GM12878 (cell line): ENCODE measurements around the gene DYNLT4. TPM values are rescaled to one million over a fixed set of nuclear protein-coding genes. Genes with fewer than 3 reads are reported as not detected.

Experiments
- ATAC-seq: fragments of 200-7000 bp; cut with Tn5 transposase; 3 replicates; pipeline ENCODE4 v1.9.1; 2020; ENCODE audit warnings: mild to moderate bottlenecking, moderate library complexity
- BruUV-seq: library from RNA; stranded (reverse); fragments of 400-500 nt; replicated peaks from 2 replicates; lab custom pipeline; 2021; lab: Mats Ljungman, UMichigan
- CTCF ChIA-PET: fragments of 300-600 bp; sonication (Branson Sonifier 250); formaldehyde crosslinking; extraction: SDS; loops from one replicate; lab custom pipeline; 2021; ENCODE audit warnings: inconsistent platforms; lab: Yijun Ruan, JAX
- POLR2A ChIA-PET: fragments of 350-600 bp; formaldehyde crosslinking; extraction: SDS; loops from one replicate; lab custom pipeline; 2021; ENCODE audit warnings: inconsistent platforms; lab: Charles Lee
- RAD21 ChIA-PET: fragments of 300-600 bp; sonication (Branson Sonifier 250); formaldehyde crosslinking; loops from one replicate; lab custom pipeline; 2023; ENCODE audit warnings: antibody characterized with exemption; ENCODE audit not compliant: unreplicated experiment; lab: Charles Lee
- SMC1A ChIA-PET: fragments of 300-600 bp; sonication (Branson Sonifier 250); formaldehyde crosslinking; loops from one replicate; lab custom pipeline; 2023; ENCODE audit not compliant: unreplicated experiment, uncharacterized antibody; lab: Charles Lee
- DNase-seq: peaks from one replicate; pipeline ENCODE4 v3.0.0-alpha.2; 2011; ENCODE audit warnings: low read depth, low spot score
- FAIRE-seq: peaks from 3 replicates; lab custom pipeline; 2011; peaks lifted over from hg19 to GRCh38; lab: Jason Lieb, UNC
- H2AFZ ChIP-seq: 2 replicates; pipeline ENCODE4 v1.6.0; 2011; ENCODE audit warnings: low read depth, low read length, control low read depth; ENCODE audit not compliant: control insufficient read depth
- H3K27ac ChIP-seq: 2 replicates; pipeline ENCODE4 v1.5.1; 2011; ENCODE audit warnings: control low read depth; ENCODE audit not compliant: control insufficient read depth, insufficient read depth
- H3K27me3 ChIP-seq, 2 experiments: replicated peaks in 1 of 2; 2 replicates each; pipeline versions ENCODE4 v1.6.0 to v1.6.1; 2011; ENCODE audit warnings: low read length in 1 of 2; ENCODE audit not compliant: control insufficient read depth in 2 of 2, insufficient read depth in 2 of 2
- H3K36me3 ChIP-seq, 2 experiments: 2 replicates each; pipeline ENCODE4 v1.5.1; 2011; ENCODE audit warnings: low read length in 1 of 2; ENCODE audit not compliant: control insufficient read depth in 2 of 2, insufficient read depth in 2 of 2
- H3K4me1 ChIP-seq: 2 replicates; pipeline ENCODE4 v1.6.1; 2011; ENCODE audit warnings: mild to moderate bottlenecking, low read length, moderate library complexity, mixed read lengths; ENCODE audit not compliant: control insufficient read depth, insufficient read depth
- H3K4me2 ChIP-seq: 2 replicates; pipeline ENCODE4 v1.6.0; 2011; ENCODE audit warnings: control low read depth; ENCODE audit not compliant: control insufficient read depth, insufficient read depth
- H3K4me3 ChIP-seq: fragments of 200-600 bp; sonication (generic); 2 replicates; pipeline ENCODE4 v1.5.1; 2016
- H3K79me2 ChIP-seq: 2 replicates; pipeline ENCODE4 v1.6.0; 2011; ENCODE audit warnings: low read length; ENCODE audit not compliant: control insufficient read depth, insufficient read depth
- H3K9ac ChIP-seq: 2 replicates; pipeline ENCODE4 v1.8.0; 2011; ENCODE audit warnings: low read length, control low read depth, mixed read lengths; ENCODE audit not compliant: control insufficient read depth, insufficient read depth
- H3K9me3 ChIP-seq: replicated peaks from 3 replicates; pipeline ENCODE4 v1.5.1; 2011; ENCODE audit warnings: mild to moderate bottlenecking, low read length; ENCODE audit not compliant: control insufficient read depth, insufficient read depth
- H4K20me1 ChIP-seq: 2 replicates; pipeline ENCODE4 v1.6.0; 2011; ENCODE audit not compliant: control insufficient read depth, insufficient read depth
- EGR1 ChIP-seq, 2 experiments: IDR thresholded peaks; 1 replicate in 1 of 2; 2 replicates in 1 of 2; pipeline ENCODE4 v1.6.1; 2011 to 2012; ENCODE audit warnings: low read depth in 2 of 2, low read length in 2 of 2, borderline replicate concordance in 1 of 2, mild to moderate bottlenecking in 1 of 2, moderate library complexity in 1 of 2
- FOXK2 ChIP-seq: fragments of 450-650 bp; IDR thresholded peaks from 2 replicates; pipeline ENCODE4 v1.6.1; 2017; ENCODE audit warnings: mild to moderate bottlenecking, moderate library complexity
- GATAD2B ChIP-seq: fragments of 450-650 bp; conservative IDR thresholded peaks from 2 replicates; pipeline ENCODE4 v1.6.1; 2017; ENCODE audit warnings: low read depth, mild to moderate bottlenecking, moderate library complexity
- HDAC2 ChIP-seq: fragments of 200-600 bp; sonication (generic); IDR thresholded peaks from 2 replicates; pipeline ENCODE4 v1.6.1; 2017
- NR2F1 ChIP-seq: fragments of 450-650 bp; conservative IDR thresholded peaks from 2 replicates; pipeline ENCODE4 v1.6.1; 2017; ENCODE audit warnings: mild to moderate bottlenecking
- POLR2AphosphoS2 ChIP-seq: IDR thresholded peaks from 2 replicates; pipeline ENCODE4 v1.6.1; 2011; ENCODE audit warnings: low read depth, mild to moderate bottlenecking, low read length, improper control_type of control experiment, moderate library complexity
- RCOR1 ChIP-seq: conservative IDR thresholded peaks from 2 replicates; pipeline ENCODE4 v1.6.1; 2012; ENCODE audit warnings: low read depth, low read length, improper control_type of control experiment
- SIN3A ChIP-seq: IDR thresholded peaks from 2 replicates; pipeline ENCODE4 v1.6.1; 2012; ENCODE audit warnings: low read depth, low read length, improper control_type of control experiment
- SMAD1 ChIP-seq: fragments of 450-650 bp; IDR thresholded peaks from 2 replicates; pipeline ENCODE4 v1.6.1; 2018; ENCODE audit warnings: mild to moderate bottlenecking, low read depth; ENCODE audit not compliant: partially characterized antibody
- SMARCA5 ChIP-seq: fragments of 450-650 bp; IDR thresholded peaks from 2 replicates; pipeline ENCODE4 v1.6.1; 2017; ENCODE audit warnings: mild to moderate bottlenecking
- TBL1XR1 ChIP-seq: IDR thresholded peaks from 2 replicates; pipeline ENCODE4 v1.6.1; 2012; ENCODE audit warnings: low read depth, low read length, improper control_type of control experiment
- ZBED1 ChIP-seq: IDR thresholded peaks from 2 replicates; pipeline ENCODE4 v1.6.1; 2016; ENCODE audit warnings: borderline replicate concordance
- WGBS: methylation state at CpG from one replicate; pipeline ENCODE4 v1.1.6; 2016; ENCODE audit warnings: low lambda C conversion rate; ENCODE audit not compliant: insufficient replicate concordance, insufficient coverage; ENCODE audit errors: missing lambda C conversion rate; 5-methylcytosine and 5-hydroxymethylcytosine counted together
- in situ Hi-C: fragments of 300-500 bp; cut with MboI; formaldehyde crosslinking; loops from 9 replicates; pipeline ENCODE4 v1.14.3; 2018; ENCODE audit warnings: mixed read lengths
- intact Hi-C: fragments of 100-400 bp; cut with micrococcal nuclease; formaldehyde crosslinking; loops from one replicate; pipeline ENCODE4 v1.14.2; 2022; ENCODE audit not compliant: unreplicated experiment
- polyA plus RNA-seq, 11 experiments: library from polyadenylated mRNA; depleted of rRNA in 4 of 11; unstranded in 6 of 11; stranded (reverse) in 5 of 11; fragments of >200 nt; fragmentation: Nextera tagmentation in 4 of 11; fragmentation: Illumina TruSeq in 1 of 11; extraction: Ambion mirVana in 4 of 11; extraction: Trizol in 1 of 11; gene quantifications; 1 replicate in 1 of 11; 2 replicates in 10 of 11; pipeline versions ENCODE4 v1.2.1 to v1.2.3, GENCODE V29; 2011 to 2016; ENCODE audit warnings: inconsistent platforms in 2 of 11, missing spikeins in 2 of 11, low read depth in 1 of 11
- total RNA-seq, 4 experiments: library from RNA; depleted of rRNA in 3 of 4; stranded (reverse); fragments of >200 nt in 3 of 4; fragmentation: Illumina TruSeq in 1 of 4; extraction: Trizol in 1 of 4; gene quantifications; 2 replicates each; pipeline versions ENCODE4 v1.2.1 to v1.2.3, GENCODE V29; 2013 to 2021
- TF ChIP-seq, protein P1 (sequence below): fragments of 450-650 bp; IDR thresholded peaks from 2 replicates; pipeline ENCODE4 v1.6.1; 2017; ENCODE audit warnings: low read depth, mild to moderate bottlenecking, moderate library complexity
- TF ChIP-seq, protein P2 (sequence below): fragments of 450-650 bp; conservative IDR thresholded peaks from 2 replicates; pipeline ENCODE4 v1.6.1; 2017; ENCODE audit warnings: mild to moderate bottlenecking, moderate library complexity
- TF ChIP-seq, protein P3 (sequence below): fragments of 450-650 bp; IDR thresholded peaks from 2 replicates; pipeline ENCODE4 v1.6.1; 2016; ENCODE audit warnings: mild to moderate bottlenecking, moderate library complexity, borderline replicate concordance

Gene DYNLT4
- total and polyA plus RNA-seq, 10 of the 15 experiments (the other 5 are each of a cell fraction or from before 2014, with no cell fraction given): 0.23 to 0.28 TPM; not detected in 8

DNA sequence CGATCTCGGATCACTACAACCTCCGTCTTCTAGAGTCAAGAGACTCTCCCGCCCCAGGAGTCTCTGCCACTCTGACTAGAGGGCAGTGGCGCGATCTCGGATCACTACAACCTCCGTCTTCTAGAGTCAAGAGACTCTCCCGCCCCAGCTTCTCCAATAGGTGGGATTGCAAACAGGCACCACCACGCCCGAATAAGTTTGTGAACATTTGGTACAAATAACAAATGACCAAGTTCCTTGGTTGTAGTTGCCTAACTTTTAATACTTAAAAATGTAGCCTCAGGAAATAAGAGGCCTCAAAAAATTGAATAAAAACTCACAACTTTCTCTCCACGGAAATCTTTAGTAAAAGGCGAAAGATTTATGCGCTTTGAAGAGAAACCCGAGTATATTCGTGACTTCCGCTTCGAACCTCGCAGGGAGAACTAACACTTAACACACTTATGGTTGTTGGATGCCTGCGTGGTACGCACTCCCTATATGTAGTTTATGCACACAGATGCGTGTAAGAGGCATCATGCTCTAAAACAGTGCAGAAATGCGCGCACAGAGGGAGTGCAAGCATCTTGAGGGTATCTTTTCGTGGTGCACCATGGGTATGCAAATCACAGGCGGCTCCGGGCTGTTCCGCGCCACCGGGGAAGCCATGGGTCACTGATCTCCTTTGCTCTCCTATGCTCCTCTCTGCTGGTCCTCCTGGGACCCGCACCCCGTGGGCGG lies 12.6 kb upstream of the DYNLT4 start:
- no peaks in the 10 kb centered on the region for H4K20me1 ChIP-seq
- H3K4me1 ChIP-seq: peaks cover 6% of the 10 kb centered on the region
- no peaks in the 10 kb centered on the region for H3K9me3 ChIP-seq
- in situ Hi-C loops: no loop called here
- ChIA-PET SMC1A (interaction anchor here (0.7 to 5.9 kb wide), 11 partner anchors 11 to 485 kb away, joined by 3 to 52 read pairs (median 4); partner anchors contain the start of genes BTBD19, DYNLT4 and PLK3), CTCF (interaction anchor here (0.5 to 4.7 kb wide), 16 partner anchors 11 to 192 kb away, joined by 3 to 45 read pairs (median 4); partner anchors contain the start of genes BTBD19, DYNLT4, HECTD3 and PLK3), POLR2A (interaction anchor here (0.6 to 5.9 kb wide), 17 partner anchors 11 to 485 kb away, joined by 3 to 56 read pairs (median 4); partner anchors contain the start of genes BEST4, BTBD19, DYNLT4 and PLK3), RAD21 (interaction anchor here (0.5 to 3.5 kb wide), 11 partner anchors 11 to 484 kb away, joined by 3 to 41 read pairs (median 4); partner anchors contain the start of genes BTBD19, PLK3 and UROD)
- peak; percentile 100 for FAIRE-seq
- WGBS: under 1% methylated on average over 33 of the region's 33 CpGs
- peak overlapping the region; percentile 36; the same call in 1 of the 2 replicates for H3K4me3 ChIP-seq
- peak overlapping the region; percentile 96 for H3K4me2 ChIP-seq
- TSS peak; percentile 100 for BruUV-seq
- peak overlapping the region; percentile 100 for H2AFZ ChIP-seq
- H3K27ac ChIP-seq: peak overlapping the region; percentile 100
- DNase-seq: peak; percentile 90
- no peaks in the 10 kb centered on the region for H3K79me2 ChIP-seq
- peak; percentile 96 for ATAC-seq
- H3K9ac ChIP-seq: peak overlapping the region; percentile 97
- H3K27me3 ChIP-seq: no peaks in the 10 kb centered on the region
- intact Hi-C loops: loop anchor here (1.0 to 5.0 kb wide), 3 partner anchors 42 to 98 kb away; partner anchors contain the start of gene RPS8
- no peaks in the 10 kb centered on the region for H3K36me3 ChIP-seq
- TF ChIP-seq, protein P1, sequence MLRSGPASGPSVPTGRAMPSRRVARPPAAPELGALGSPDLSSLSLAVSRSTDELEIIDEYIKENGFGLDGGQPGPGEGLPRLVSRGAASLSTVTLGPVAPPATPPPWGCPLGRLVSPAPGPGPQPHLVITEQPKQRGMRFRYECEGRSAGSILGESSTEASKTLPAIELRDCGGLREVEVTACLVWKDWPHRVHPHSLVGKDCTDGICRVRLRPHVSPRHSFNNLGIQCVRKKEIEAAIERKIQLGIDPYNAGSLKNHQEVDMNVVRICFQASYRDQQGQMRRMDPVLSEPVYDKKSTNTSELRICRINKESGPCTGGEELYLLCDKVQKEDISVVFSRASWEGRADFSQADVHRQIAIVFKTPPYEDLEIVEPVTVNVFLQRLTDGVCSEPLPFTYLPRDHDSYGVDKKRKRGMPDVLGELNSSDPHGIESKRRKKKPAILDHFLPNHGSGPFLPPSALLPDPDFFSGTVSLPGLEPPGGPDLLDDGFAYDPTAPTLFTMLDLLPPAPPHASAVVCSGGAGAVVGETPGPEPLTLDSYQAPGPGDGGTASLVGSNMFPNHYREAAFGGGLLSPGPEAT: peak; percentile 25; the same call in 1 of the 2 replicates
- peak; percentile 48 to 62 for TF ChIP-seq EGR1 (IDR thresholded peaks at IDR 0.05; ENCODE audit: borderline replicate concordance in 1 of 2, low read depth in 2 of 2, low read length in 2 of 2)
- peak; percentile 37; the same call in 1 of the 2 replicates for TF ChIP-seq SMARCA5
- TF ChIP-seq POLR2AphosphoS2: peak; percentile 99
- TF ChIP-seq RCOR1: no peak
- peak; percentile 46; the same call in 1 of the 2 replicates for TF ChIP-seq GATAD2B
- TF ChIP-seq, protein P2, sequence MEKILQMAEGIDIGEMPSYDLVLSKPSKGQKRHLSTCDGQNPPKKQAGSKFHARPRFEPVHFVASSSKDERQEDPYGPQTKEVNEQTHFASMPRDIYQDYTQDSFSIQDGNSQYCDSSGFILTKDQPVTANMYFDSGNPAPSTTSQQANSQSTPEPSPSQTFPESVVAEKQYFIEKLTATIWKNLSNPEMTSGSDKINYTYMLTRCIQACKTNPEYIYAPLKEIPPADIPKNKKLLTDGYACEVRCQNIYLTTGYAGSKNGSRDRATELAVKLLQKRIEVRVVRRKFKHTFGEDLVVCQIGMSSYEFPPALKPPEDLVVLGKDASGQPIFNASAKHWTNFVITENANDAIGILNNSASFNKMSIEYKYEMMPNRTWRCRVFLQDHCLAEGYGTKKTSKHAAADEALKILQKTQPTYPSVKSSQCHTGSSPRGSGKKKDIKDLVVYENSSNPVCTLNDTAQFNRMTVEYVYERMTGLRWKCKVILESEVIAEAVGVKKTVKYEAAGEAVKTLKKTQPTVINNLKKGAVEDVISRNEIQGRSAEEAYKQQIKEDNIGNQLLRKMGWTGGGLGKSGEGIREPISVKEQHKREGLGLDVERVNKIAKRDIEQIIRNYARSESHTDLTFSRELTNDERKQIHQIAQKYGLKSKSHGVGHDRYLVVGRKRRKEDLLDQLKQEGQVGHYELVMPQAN: peak; percentile 53; the same call in 1 of the 2 replicates
- no peak for TF ChIP-seq FOXK2
- TF ChIP-seq SMAD1: peak; percentile 99
- TF ChIP-seq, protein P3, sequence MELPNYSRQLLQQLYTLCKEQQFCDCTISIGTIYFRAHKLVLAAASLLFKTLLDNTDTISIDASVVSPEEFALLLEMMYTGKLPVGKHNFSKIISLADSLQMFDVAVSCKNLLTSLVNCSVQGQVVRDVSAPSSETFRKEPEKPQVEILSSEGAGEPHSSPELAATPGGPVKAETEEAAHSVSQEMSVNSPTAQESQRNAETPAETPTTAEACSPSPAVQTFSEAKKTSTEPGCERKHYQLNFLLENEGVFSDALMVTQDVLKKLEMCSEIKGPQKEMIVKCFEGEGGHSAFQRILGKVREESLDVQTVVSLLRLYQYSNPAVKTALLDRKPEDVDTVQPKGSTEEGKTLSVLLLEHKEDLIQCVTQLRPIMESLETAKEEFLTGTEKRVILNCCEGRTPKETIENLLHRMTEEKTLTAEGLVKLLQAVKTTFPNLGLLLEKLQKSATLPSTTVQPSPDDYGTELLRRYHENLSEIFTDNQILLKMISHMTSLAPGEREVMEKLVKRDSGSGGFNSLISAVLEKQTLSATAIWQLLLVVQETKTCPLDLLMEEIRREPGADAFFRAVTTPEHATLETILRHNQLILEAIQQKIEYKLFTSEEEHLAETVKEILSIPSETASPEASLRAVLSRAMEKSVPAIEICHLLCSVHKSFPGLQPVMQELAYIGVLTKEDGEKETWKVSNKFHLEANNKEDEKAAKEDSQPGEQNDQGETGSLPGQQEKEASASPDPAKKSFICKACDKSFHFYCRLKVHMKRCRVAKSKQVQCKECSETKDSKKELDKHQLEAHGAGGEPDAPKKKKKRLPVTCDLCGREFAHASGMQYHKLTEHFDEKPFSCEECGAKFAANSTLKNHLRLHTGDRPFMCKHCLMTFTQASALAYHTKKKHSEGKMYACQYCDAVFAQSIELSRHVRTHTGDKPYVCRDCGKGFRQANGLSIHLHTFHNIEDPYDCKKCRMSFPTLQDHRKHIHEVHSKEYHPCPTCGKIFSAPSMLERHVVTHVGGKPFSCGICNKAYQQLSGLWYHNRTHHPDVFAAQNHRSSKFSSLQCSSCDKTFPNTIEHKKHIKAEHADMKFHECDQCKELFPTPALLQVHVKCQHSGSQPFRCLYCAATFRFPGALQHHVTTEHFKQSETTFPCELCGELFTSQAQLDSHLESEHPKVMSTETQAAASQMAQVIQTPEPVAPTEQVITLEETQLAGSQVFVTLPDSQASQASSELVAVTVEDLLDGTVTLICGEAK: no peak; the same call in 1 of the 2 replicates
- TF ChIP-seq NR2F1: peak; percentile 81; the same call in 1 of the 2 replicates
- no peak for TF ChIP-seq HDAC2
- peak; percentile 100 for TF ChIP-seq ZBED1
- peak; percentile 27; the same call in 1 of the 2 replicates for TF ChIP-seq TBL1XR1
- TF ChIP-seq SIN3A: no peak
